ENCODE data around the gene DENND11. TPM values are rescaled to one million over a fixed set of nuclear protein-coding genes. Genes with fewer than 3 reads are reported as not detected.

DENND11 gene
- polyA plus RNA-seq, 1 of the 3 experiments (the other 2 are of a cell fraction): 5.5 TPM

- TF ChIP-seq, protein P1, sequence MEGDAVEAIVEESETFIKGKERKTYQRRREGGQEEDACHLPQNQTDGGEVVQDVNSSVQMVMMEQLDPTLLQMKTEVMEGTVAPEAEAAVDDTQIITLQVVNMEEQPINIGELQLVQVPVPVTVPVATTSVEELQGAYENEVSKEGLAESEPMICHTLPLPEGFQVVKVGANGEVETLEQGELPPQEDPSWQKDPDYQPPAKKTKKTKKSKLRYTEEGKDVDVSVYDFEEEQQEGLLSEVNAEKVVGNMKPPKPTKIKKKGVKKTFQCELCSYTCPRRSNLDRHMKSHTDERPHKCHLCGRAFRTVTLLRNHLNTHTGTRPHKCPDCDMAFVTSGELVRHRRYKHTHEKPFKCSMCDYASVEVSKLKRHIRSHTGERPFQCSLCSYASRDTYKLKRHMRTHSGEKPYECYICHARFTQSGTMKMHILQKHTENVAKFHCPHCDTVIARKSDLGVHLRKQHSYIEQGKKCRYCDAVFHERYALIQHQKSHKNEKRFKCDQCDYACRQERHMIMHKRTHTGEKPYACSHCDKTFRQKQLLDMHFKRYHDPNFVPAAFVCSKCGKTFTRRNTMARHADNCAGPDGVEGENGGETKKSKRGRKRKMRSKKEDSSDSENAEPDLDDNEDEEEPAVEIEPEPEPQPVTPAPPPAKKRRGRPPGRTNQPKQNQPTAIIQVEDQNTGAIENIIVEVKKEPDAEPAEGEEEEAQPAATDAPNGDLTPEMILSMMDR (IDR thresholded peaks at IDR 0.05): no peak
- TF ChIP-seq RFX5 (IDR thresholded peaks at IDR 0.05; ENCODE audit: low read length) (no peak), FOSL2 (IDR thresholded peaks at IDR 0.05; ENCODE audit: borderline replicate concordance, low read depth) (no peak), ELF1 (IDR thresholded peaks at IDR 0.05) (no peak), EP300 (IDR thresholded peaks at IDR 0.05; ENCODE audit: borderline replicate concordance in 1 of 2, low read depth in 1 of 2, low read length in 1 of 2) (no peak), MEF2A (IDR thresholded peaks at IDR 0.05; ENCODE audit: borderline replicate concordance, low read depth) (no peak), FOXM1 (IDR thresholded peaks at IDR 0.05; ENCODE audit: low read depth) (no peak)
Measured at GRCh38 chr7:141679014-141679413, 23.0 kb downstream of the DENND11 start (continued).

DNA sequence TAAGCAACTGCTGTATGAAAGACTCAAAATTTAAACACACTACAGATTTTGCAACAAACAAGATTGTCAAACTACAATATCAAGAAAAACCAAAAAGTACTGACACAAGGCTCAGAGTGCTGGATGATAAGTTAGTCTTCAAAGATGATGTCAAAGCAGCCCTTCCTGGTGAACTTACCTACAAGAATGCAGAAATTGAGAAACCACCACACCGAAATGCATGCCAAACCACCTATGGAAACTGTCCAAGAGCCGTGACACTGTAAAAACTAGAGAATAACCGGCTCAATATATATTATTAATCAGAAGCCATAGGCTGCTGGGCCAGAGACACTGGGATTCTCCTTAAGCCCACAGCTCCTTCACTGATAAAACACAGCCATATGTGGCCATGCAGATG, 25.3 kb downstream of the DENND11 start:
- H4K20me1 ChIP-seq (ENCODE audit: insufficient read depth): no peaks in the 10 kb centered on the region
- no peak overlapping the region for H3K4me3 ChIP-seq (ENCODE audit: low read depth in 2 of 2, low read length in 1 of 2)
- H3K79me2 ChIP-seq (ENCODE audit: insufficient read depth): no peaks in the 10 kb centered on the region
- WGBS (ENCODE audit: low lambda C conversion rate): 96% methylated on average over 3 of the region's 3 CpGs
- no peak overlapping the region for H3K9ac ChIP-seq
- H3K27ac ChIP-seq (ENCODE audit: low read depth in 2 of 2, low read length in 1 of 2): no peak overlapping the region
- H3K36me3 ChIP-seq (replicated peaks in 1 of 2; ENCODE audit: control insufficient read depth in 1 of 2, insufficient read depth in 2 of 2, low read length in 1 of 2): peaks cover 37 to 39% of the 10 kb centered on the region in 2 experiments
- H3K9me3 ChIP-seq: no peaks in the 10 kb centered on the region
- H3K4me2 ChIP-seq: no peak overlapping the region
- ChIA-PET POLR2A (interaction anchor here (0.6 kb wide), 1 partner anchor 15 kb away, joined by 3 read pairs; no protein-coding TSS in a partner anchor), CTCF (interaction anchor here (1.1 to 4.5 kb wide), 2 partner anchors 21 to 27 kb away, joined by 3 to 34 read pairs; no protein-coding TSS in a partner anchor)
- H3F3A ChIP-seq (replicated peaks; ENCODE audit: insufficient read depth): no peaks in the 10 kb centered on the region
- H3K9me2 ChIP-seq: no peaks in the 10 kb centered on the region
- no peaks in the 10 kb centered on the region for H3K4me1 ChIP-seq (ENCODE audit: control insufficient read depth in 1 of 2, insufficient read depth in 2 of 2, low read depth in 1 of 2, low read length in 1 of 2)
- DNase-seq: no peak
- H2AFZ ChIP-seq (ENCODE audit: low read depth): no peak overlapping the region
- TF ChIP-seq GATA2 (CRISPR knock-in tag; IDR thresholded peaks at IDR 0.05): no peak
- TF ChIP-seq TAF1 (IDR thresholded peaks at IDR 0.05; ENCODE audit: borderline replicate concordance, low read depth, low read length): no peak
- TF ChIP-seq RXRA (IDR thresholded peaks at IDR 0.05; ENCODE audit: borderline replicate concordance, low read depth): no peak
- no peak for TF ChIP-seq EZH2phosphoT487 (IDR thresholded peaks at IDR 0.05; ENCODE audit: borderline replicate concordance, low read depth)
- TF ChIP-seq GABPA (IDR thresholded peaks at IDR 0.05; ENCODE audit: low read depth): no peak
- TF ChIP-seq, protein P2, sequence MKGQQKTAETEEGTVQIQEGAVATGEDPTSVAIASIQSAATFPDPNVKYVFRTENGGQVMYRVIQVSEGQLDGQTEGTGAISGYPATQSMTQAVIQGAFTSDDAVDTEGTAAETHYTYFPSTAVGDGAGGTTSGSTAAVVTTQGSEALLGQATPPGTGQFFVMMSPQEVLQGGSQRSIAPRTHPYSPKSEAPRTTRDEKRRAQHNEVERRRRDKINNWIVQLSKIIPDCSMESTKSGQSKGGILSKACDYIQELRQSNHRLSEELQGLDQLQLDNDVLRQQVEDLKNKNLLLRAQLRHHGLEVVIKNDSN (IDR thresholded peaks at IDR 0.05; ENCODE audit: borderline replicate concordance, low read depth): no peak
- no peak for TF ChIP-seq YY1 (IDR thresholded peaks at IDR 0.05; ENCODE audit: low read depth)
- no peak for TF ChIP-seq POLR2AphosphoS5 (IDR thresholded peaks at IDR 0.05; ENCODE audit: low read depth, low read length)
- TF ChIP-seq RFX5 (IDR thresholded peaks at IDR 0.05; ENCODE audit: low read length): no peak
- no peak for TF ChIP-seq NRF1 (IDR thresholded peaks at IDR 0.05; ENCODE audit: low read depth, low read length)
- no peak for TF ChIP-seq FOXJ3 (CRISPR knock-in tag; IDR thresholded peaks at IDR 0.05)
- H3K27me3 ChIP-seq (ENCODE audit: insufficient read depth): no peaks in the 10 kb centered on the region

Data from SK-N-SH (cell line).